ENCODE data around the gene JAKMIP1. TPM values are rescaled to one million over a fixed set of nuclear protein-coding genes. Genes with fewer than 3 reads are reported as not detected.

JAKMIP1 gene
- total RNA-seq, 1 experiment from 2014 or later = not detected

DNA sequence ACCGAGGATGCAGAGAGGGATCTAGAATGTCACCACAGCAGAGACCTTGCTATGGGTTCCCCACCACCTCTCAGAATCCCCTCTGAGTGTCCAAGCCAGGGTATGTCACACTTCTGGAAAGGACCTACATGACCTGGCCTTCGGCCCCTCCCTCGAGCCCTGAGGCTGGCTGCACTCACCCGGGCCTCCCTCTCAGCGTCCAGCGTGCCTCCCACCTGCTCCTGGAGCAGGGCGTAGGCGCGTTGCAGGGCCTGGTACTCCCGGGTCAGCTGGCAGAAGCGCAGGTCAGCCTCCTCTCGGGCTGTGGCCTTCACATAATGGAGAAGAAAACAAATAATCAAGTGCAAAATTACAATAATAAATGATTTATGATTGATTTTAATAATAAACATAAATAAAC is 138.2 kb downstream of the JAKMIP1 start:
- ATAC-seq (no peak), DNase-seq (ENCODE audit: low read depth, low spot score) (no peak)
- Histone ChIP-seq H3K4me3 (replicated peaks in 1 of 2; ENCODE audit: low read depth in 1 of 2, low read length in 2 of 2) (no peak overlapping the region), H2AFZ (ENCODE audit: low read depth, low read length, poor library complexity, severe bottlenecking) (no peak overlapping the region), H3K36me3 (ENCODE audit: control insufficient read depth in 1 of 2, insufficient read depth in 2 of 2, low read length in 2 of 2) (no peaks in the 10 kb centered on the region), H3K27me3 (ENCODE audit: insufficient read depth, low read length) (peaks cover 11% of the 10 kb centered on the region; the same call in 1 of the 2 replicates), H3K4me1 (ENCODE audit: control insufficient read depth in 1 of 2, insufficient read depth in 2 of 2, low read length in 2 of 2) (no peaks in the 10 kb centered on the region), H4K20me1 (ENCODE audit: insufficient read depth) (no peaks in the 10 kb centered on the region), H3K9ac (ENCODE audit: low read length) (no peak overlapping the region), H3K27ac (ENCODE audit: low read depth, low read length) (no peak overlapping the region), H3K79me2 (ENCODE audit: insufficient read depth, low read length) (no peaks in the 10 kb centered on the region), H3K4me2 (ENCODE audit: low read length) (no peak overlapping the region), H3K9me3 (ENCODE audit: control insufficient read depth in 1 of 2, insufficient read depth in 1 of 2, low read depth in 1 of 2, low read length in 2 of 2) (peaks cover 15 to 29% of the 10 kb centered on the region in 2 experiments; a peak in 2 of 4 replicates), H3K9me2 (ENCODE audit: insufficient read depth) (no peaks in the 10 kb centered on the region)
- RAD21 ChIA-PET (ENCODE audit: low non-redundant PET in 1 of 2, low total read pairs in 2 of 2, uncharacterized antibody in 2 of 2, unreplicated experiment in 2 of 2) = no interaction called here
- intact Hi-C loops (cut with micrococcal nuclease) = loop anchor here (1.0 kb wide), 1 partner anchor 26 kb away; no protein-coding TSS in a partner anchor
- CTCF ChIA-PET = no interaction called here
- no TSS peak for BruUV-seq (replicated peaks)
- TF ChIP-seq CEBPB (IDR thresholded peaks at IDR 0.05; ENCODE audit: low read depth) (no peak), EGR1 (IDR thresholded peaks at IDR 0.05; ENCODE audit: low read depth) (no peak), YY1 (IDR thresholded peaks at IDR 0.05; ENCODE audit: extremely low read depth, insufficient replicate concordance, low read depth, low read length) (no peak), SIN3A (IDR thresholded peaks at IDR 0.05; ENCODE audit: low read depth) (no peak)
- TF ChIP-seq, protein P1, sequence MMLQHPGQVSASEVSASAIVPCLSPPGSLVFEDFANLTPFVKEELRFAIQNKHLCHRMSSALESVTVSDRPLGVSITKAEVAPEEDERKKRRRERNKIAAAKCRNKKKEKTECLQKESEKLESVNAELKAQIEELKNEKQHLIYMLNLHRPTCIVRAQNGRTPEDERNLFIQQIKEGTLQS (IDR thresholded peaks at IDR 0.05) = no peak
- TF ChIP-seq, protein P2, sequence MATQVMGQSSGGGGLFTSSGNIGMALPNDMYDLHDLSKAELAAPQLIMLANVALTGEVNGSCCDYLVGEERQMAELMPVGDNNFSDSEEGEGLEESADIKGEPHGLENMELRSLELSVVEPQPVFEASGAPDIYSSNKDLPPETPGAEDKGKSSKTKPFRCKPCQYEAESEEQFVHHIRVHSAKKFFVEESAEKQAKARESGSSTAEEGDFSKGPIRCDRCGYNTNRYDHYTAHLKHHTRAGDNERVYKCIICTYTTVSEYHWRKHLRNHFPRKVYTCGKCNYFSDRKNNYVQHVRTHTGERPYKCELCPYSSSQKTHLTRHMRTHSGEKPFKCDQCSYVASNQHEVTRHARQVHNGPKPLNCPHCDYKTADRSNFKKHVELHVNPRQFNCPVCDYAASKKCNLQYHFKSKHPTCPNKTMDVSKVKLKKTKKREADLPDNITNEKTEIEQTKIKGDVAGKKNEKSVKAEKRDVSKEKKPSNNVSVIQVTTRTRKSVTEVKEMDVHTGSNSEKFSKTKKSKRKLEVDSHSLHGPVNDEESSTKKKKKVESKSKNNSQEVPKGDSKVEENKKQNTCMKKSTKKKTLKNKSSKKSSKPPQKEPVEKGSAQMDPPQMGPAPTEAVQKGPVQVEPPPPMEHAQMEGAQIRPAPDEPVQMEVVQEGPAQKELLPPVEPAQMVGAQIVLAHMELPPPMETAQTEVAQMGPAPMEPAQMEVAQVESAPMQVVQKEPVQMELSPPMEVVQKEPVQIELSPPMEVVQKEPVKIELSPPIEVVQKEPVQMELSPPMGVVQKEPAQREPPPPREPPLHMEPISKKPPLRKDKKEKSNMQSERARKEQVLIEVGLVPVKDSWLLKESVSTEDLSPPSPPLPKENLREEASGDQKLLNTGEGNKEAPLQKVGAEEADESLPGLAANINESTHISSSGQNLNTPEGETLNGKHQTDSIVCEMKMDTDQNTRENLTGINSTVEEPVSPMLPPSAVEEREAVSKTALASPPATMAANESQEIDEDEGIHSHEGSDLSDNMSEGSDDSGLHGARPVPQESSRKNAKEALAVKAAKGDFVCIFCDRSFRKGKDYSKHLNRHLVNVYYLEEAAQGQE (IDR thresholded peaks at IDR 0.05; ENCODE audit: low read depth) = no peak
- POLR2A ChIA-PET = no interaction called here
